GM19328 (cell line): ENCODE results near the gene CCDC191.
A peak's percentile ranks its signal among the peaks of the same experiment; 100 is the strongest.

Source experiments
- ATAC-seq: cut with Tn5 transposase; IDR thresholded peaks from one replicate; pipeline ENCODE4 v1.9.1; 2021; ENCODE audit warnings: mild to moderate bottlenecking, moderate library complexity; ENCODE audit not compliant: unreplicated experiment

Gene CCDC191, protein sequence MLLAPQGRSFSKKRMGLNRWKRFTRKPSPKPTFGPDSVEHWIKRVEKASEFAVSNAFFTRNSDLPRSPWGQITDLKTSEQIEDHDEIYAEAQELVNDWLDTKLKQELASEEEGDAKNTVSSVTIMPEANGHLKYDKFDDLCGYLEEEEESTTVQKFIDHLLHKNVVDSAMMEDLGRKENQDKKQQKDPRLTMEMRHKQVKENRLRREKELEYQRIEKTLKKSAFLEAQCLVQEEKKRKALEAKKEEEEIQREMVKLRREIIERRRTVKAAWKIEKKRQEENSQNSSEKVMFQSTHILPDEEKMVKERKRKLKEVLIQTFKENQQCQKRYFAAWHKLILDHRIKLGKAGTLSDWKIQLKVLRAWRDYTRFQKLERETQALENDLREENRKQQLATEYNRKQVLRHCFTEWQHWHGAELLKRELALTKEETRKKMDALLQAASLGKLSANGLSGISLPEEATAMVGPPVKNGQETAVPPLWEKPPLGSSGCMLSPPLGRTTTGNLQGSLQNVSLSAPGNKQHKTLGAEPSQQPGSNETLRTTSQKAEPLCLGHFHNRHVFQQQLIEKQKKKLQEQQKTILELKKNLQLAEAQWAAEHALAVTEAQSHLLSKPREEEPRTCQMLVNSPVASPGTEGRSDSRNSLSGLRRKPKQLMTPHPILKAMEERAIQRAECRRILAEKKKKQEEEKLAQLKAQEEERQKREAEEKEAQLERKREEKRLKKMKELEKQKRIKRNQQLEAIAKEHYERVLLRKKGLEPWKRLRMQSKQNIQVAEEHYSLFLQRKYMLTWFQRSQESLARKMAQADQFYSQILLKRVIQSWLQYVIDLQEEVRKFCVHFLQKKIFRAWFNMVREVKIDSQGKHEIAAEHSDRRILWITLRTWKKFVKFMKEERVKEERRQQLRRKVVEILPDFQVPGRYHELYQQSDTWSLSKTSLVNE

DNA sequence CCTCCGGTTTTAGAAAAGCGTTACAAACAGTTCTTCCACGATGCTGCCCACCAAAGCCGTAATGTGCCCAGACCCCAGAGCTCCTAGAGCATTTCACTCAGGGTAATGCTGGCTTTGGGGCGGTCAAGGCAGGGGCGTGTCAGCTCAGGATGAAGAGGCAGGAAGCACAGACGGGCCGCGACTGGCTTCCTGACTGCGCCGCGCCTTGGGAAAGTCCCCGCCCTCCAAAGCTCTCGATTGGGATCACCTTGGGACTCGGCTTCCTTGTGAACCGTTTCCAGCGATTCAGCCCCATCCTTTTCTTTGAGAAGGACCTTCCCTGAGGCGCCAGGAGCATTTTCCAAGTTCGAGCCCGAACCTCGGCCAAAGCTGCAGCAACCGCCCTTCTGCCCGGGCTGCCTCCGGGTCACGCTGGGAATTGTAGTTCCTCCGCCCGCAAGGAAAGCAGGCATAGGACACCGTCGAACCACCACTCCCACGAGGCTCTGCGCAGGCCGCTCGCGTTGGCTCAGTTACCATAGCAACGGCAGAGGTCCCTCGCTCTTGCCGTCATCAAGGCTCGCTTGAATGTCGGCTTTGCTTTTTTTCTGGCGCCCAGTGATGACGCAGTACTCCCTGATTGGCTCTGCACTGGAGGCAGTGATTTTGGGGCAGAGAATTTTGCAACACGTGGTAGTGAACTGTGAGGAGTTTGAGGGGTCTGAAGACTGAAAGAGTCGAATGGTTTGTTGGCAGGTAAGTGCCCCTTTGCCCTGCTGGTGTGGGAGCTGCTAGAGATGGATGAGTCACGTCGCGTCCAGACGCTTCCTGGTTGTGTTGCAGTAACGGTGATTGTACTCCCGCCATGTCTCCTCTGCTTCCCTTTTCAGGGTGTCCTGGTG, at the start of gene CCDC191, which contains the start of gene QTRT2:
CCDC191 (minus strand) TSS at position 397 of the 881 bp plus-strand sequence; CDS start at position 337, 60 bp downstream.
QTRT2 (plus strand) TSS at position 608 of the 881 bp plus-strand sequence. CDS start 8,521 bp downstream, outside the sequence.
- ATAC-seq: peak; percentile 97

DNA sequence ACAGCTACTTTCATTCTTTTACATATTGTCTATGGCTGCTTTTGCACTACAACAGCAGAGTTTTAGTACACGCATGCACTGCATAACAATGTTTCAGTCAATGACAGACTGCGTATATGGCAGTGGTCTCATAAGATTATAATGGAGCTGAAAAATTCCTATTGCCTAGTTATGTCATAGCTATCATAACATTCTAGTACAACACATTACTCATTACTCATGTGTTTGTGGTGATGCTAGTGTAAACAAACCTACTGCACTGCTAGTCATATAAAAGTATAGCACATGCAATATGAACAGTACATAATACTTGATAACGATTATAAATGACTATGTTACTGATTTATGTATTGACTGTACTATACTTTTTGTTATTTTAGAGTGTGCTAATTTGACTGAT, 48.1 kb upstream of the CCDC191 start:
- no peak for ATAC-seq

DNA sequence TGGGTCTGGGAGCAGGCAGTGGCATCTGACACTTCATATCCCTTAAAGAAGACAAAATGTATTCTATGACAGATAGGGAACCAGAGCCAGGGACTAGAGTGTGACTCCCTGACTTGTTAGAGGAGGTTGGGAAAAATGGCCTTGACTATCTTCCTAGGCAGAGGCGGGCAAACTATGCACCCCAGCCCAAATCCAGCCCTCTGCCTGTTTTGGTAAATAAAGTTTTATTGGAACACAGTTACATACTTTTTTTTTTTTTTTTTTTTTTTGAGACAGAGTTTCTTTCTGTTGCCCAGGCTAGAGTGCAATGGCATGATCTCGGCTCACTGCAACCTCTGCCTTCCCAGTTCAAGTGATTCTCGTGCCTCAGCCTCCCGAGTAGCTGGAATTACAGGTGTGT, 47.5 kb upstream of the CCDC191 start:
- no peak for ATAC-seq

DNA sequence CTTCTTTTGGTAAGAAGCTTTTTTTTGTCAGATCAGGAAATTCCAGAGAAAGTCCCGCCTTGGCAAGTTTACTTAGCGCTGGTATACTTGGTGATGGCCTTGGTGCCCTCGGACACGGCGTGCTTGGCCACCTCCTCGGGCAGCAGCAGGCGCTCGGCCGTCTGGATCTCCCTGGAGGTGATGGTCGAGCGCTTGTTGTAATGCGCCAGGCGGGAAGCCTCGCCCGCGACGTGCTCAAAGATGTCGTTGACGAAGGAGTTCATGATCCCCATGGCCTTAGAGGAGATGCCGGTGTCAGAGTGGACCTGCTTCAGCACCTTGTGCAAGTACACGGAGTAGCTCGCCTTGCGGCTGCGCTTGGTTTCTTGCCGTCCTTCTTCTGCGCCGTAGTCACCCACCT, 46.9 kb upstream of the CCDC191 start:
- no peak for ATAC-seq

GRCh38 chr3:114101101-114101500, 44.8 kb upstream of the CCDC191 start:
- ATAC-seq: no peak

DNA sequence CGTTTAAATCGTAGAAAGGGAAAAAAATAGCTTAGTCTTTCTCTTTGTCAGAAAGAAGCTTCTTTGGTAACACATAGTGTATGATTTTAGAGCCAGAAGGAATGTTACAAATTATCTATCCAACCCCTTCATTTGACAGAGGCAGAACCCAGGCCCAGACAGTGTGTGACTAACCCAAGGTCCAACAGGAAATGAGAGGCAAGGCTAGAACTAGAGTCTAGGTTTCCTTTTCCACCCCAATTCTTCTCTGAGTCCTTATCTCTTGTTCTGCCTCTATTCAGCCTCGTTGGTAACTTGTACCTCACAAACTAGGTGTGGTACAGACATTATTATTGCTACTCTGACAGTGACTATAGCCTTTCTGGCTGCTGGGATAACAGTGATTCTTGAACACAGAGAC, 39.5 kb upstream of the CCDC191 start:
- no peak for ATAC-seq

DNA sequence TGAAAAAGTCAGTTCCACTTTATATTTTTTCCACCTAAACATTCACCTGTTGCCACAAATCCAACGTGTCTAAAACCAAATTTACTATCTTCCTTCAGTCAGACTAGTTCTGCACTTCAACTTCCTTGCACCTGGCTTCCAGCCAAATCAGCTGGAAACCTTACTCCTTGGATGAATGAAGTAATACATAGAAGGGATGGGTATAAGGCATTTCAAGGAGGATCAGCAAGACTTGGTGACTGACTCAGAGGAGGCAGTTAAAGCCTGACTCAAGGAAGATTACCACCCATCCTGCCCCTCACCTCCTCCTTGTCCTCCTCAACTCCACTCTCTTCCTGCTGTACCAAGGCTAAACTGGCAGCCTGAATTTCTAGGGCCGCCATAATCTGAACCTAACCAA, 37.3 kb upstream of the CCDC191 start:
- no peak for ATAC-seq

- ATAC-seq: no peak
Measured at GRCh38 chr3:114093016-114093380, 36.7 kb upstream of the CCDC191 start.

- ATAC-seq: no peak
Measured at GRCh38 chr3:114092151-114093015, 36.1 kb upstream of the CCDC191 start.

- ATAC-seq: no peak
Measured at GRCh38 chr3:114089675-114090074, 33.3 kb upstream of the CCDC191 start.

DNA sequence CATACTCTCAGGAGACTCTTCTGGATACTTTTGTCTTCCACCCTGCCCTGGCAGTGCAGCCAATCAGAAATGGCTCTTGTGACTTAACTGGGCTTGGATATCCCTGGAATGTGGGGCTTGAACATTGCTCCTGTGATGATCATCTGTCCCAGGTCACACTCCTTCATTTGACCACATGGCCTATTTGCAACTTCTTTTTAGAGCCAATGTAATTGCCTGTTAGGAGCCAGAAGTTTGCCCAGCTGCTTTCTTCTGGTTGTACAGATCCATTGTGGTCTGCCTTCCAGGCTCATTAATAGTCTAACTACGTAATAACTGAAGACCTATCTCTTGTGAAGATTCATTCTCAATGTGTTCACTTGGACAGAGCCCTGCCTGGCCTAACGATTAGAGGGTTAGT, 30.0 kb upstream of the CCDC191 start:
- no peak for ATAC-seq

DNA sequence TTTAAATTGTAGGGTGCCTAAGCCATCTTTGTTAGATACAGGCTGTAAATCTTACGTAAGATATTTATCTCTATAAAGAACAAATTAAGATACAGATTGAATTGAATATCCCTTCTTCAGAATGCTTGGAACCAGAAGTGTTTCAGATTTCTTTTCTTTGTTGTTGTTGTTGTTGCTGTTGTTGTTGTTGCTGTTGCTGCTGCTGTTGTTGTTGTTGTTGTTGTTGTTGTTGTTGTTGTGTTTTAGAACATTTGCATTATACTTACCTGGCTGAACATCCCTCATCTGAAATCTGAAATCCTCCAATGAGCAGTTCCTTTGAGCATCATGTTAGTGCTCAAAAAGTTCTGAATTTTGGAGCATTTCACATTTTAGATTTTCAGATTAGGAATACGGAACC, 26.8 kb upstream of the CCDC191 start:
- no peak for ATAC-seq

DNA sequence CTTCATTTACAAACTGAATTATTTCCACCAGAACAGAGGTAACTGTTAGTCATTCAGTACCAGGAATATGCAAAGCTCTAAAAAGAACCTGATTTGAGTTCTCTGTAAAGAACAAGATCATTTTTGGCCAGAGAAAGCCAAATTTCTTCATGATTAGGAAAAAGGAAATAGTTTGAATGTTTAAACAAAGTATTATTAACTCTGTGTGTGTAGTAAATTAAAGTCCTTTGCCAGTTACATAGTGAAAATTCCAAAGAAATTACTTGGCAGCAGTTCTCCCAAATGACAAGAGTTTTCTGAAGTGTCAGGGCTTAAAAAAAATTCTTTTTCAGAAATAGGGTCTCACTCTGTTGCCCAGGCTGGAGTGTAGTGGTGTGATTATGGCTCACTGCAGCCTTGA, 24.7 kb upstream of the CCDC191 start:
- ATAC-seq: no peak

GRCh38 chr3:114080201-114080600, 23.9 kb upstream of the CCDC191 start:
- ATAC-seq: no peak

GRCh38 chr3:114079761-114080160, 23.4 kb upstream of the CCDC191 start:
- ATAC-seq: no peak

GRCh38 chr3:114078126-114078525, 21.8 kb upstream of the CCDC191 start:
- no peak for ATAC-seq

GRCh38 chr3:114076711-114077110, 20.4 kb upstream of the CCDC191 start:
- ATAC-seq: no peak

- no peak for ATAC-seq
Measured at GRCh38 chr3:114071786-114072185, 15.5 kb upstream of the CCDC191 start.

DNA sequence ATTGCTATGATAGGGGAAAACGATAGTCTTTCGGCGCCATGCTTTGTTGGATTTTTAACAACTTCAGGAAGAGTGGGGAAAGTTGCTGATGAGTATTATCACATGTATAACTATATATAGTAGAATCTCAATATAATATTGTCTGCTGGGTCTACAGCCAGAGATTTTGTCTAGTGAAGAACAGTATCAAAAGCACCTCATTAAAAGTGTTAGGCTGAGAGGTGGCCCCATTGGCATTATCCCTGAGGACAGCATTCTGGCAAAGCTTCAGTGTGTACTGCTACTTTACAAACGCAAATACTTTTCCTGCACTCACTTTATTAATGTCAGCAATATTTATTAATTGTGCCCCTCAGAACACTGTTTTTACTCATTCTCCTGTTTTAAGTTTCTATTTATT, 12.0 kb upstream of the CCDC191 start:
- ATAC-seq: no peak

DNA sequence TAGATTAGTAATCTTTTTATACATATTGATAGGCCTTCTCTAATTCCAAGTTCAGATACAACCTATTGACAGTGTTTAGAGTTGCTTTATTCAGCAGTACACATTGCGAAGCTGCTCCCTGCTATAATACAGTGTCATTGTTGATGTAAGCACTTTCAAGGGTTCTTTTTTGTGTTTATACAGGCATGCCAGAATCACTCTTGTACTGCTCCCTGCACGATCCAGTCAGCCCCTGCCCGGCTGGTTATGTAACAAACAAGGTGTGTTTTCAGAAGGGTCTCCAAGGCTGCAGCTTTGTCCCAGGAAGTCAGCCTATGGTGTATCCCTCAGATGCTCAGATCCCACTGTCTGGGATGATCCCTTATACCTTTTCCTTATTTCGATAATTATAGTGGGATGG, 11.5 kb upstream of the CCDC191 start:
- no peak for ATAC-seq
